Measurements from ENCODE around the gene EYA2. TPM values are rescaled to one million over a fixed set of nuclear protein-coding genes. Genes with fewer than 3 reads are reported as not detected.

The EYA2 gene
- total and polyA plus RNA-seq, 2 experiments from 2014 or later, result 0.18 TPM; not detected in 1

- whole genome bisulfite sequencing, 2 experiments (ENCODE audit: low coverage in 1 of 2, low lambda C conversion rate in 2 of 2, missing lambda C conversion rate in 2 of 2), result 76 to 78% methylated on average over 11 of the region's 11 CpGs
- H2AFZ ChIP-seq, result no peak overlapping the region
- no peaks in the 10 kb centered on the region for H3K9me2 ChIP-seq (ENCODE audit: insufficient read depth)
- H3K9ac ChIP-seq, result no peak overlapping the region
- peak; percentile 10 for DNase-seq
- H3K4me1 ChIP-seq (ENCODE audit: insufficient read depth), result 0 out of 2 replicates have a peak, but pooled peaks cover 7% of the 10 kb centered on the region
- in situ Hi-C loops (cut with MboI), result no loop called here
- no peak overlapping the region for H3K4me3 ChIP-seq
- H4K20me1 ChIP-seq (ENCODE audit: insufficient read depth), result no peaks in the 10 kb centered on the region
- no peaks in the 10 kb centered on the region for H3K27me3 ChIP-seq (replicated peaks; ENCODE audit: insufficient read depth)
- peaks cover 9% of the 10 kb centered on the region for H3F3A ChIP-seq (ENCODE audit: insufficient read depth)
- no peak overlapping the region for H3K4me2 ChIP-seq (ENCODE audit: unreplicated experiment)
- no peak for TF ChIP-seq EZH2phosphoT487 (IDR thresholded peaks at IDR 0.05; ENCODE audit: insufficient read depth, low read depth)
- TF ChIP-seq EZH2 (IDR thresholded peaks at IDR 0.05; ENCODE audit: insufficient read depth, poor library complexity, severe bottlenecking), result no peak
- H3K36me3 ChIP-seq (ENCODE audit: low read depth), result no peaks in the 10 kb centered on the region
- no peak overlapping the region for H3K27ac ChIP-seq
- H3K9me3 ChIP-seq (ENCODE audit: low read depth), result no peaks in the 10 kb centered on the region
- no peaks in the 10 kb centered on the region for H3K79me2 ChIP-seq (ENCODE audit: insufficient read depth)
These were observed 68.0 kb downstream of the EYA2 start for GRCh38 chr20:46962452-46963195.

GRCh38 chr20:46963196-46963529, 68.5 kb downstream of the EYA2 start:
- no peaks in the 10 kb centered on the region for H4K20me1 ChIP-seq (ENCODE audit: insufficient read depth)
- WGBS, 2 experiments (ENCODE audit: low coverage in 1 of 2, low lambda C conversion rate in 2 of 2, missing lambda C conversion rate in 2 of 2), result 24 to 32% methylated on average over 3 of the region's 3 CpGs
- H3K4me2 ChIP-seq (ENCODE audit: unreplicated experiment), result no peak overlapping the region
- in situ Hi-C loops (cut with MboI), result no loop called here
- H3K9me3 ChIP-seq (ENCODE audit: low read depth), result no peaks in the 10 kb centered on the region
- TF ChIP-seq EZH2 (IDR thresholded peaks at IDR 0.05; ENCODE audit: insufficient read depth, poor library complexity, severe bottlenecking) (no peak), EZH2phosphoT487 (IDR thresholded peaks at IDR 0.05; ENCODE audit: insufficient read depth, low read depth) (no peak)
- H3K9me2 ChIP-seq (ENCODE audit: insufficient read depth), result no peaks in the 10 kb centered on the region
- no peaks in the 10 kb centered on the region for H3K79me2 ChIP-seq (ENCODE audit: insufficient read depth)
- 0 out of 2 replicates have a peak, but pooled peaks cover 6% of the 10 kb centered on the region for H3K4me1 ChIP-seq (ENCODE audit: insufficient read depth)
- no peak overlapping the region for H3K9ac ChIP-seq
- H3K27ac ChIP-seq, result no peak overlapping the region
- no peaks in the 10 kb centered on the region for H3K27me3 ChIP-seq (replicated peaks; ENCODE audit: insufficient read depth)
- no peak overlapping the region for H2AFZ ChIP-seq
- H3K4me3 ChIP-seq, result no peak overlapping the region
- peaks cover 7% of the 10 kb centered on the region for H3F3A ChIP-seq (ENCODE audit: insufficient read depth)
- DNase-seq, result no peak
- H3K36me3 ChIP-seq (ENCODE audit: low read depth), result no peaks in the 10 kb centered on the region

GRCh38 chr20:46963758-46964617, 69.3 kb downstream of the EYA2 start:
- no peaks in the 10 kb centered on the region for H3K9me2 ChIP-seq (ENCODE audit: insufficient read depth)
- in situ Hi-C loops (cut with MboI), result no loop called here
- H2AFZ ChIP-seq, result no peak overlapping the region
- 71 to 81% methylated on average over 13 of the region's 13 CpGs for WGBS, 2 experiments (ENCODE audit: low coverage in 1 of 2, low lambda C conversion rate in 2 of 2, missing lambda C conversion rate in 2 of 2)
- no peak overlapping the region for H3K4me2 ChIP-seq (ENCODE audit: unreplicated experiment)
- H3K79me2 ChIP-seq (ENCODE audit: insufficient read depth), result no peaks in the 10 kb centered on the region
- H3K4me3 ChIP-seq, result no peak overlapping the region
- no peaks in the 10 kb centered on the region for H4K20me1 ChIP-seq (ENCODE audit: insufficient read depth)
- H3K27ac ChIP-seq, result no peak overlapping the region
- H3K4me1 ChIP-seq (ENCODE audit: insufficient read depth), result no peaks in the 10 kb centered on the region
- H3K9ac ChIP-seq, result no peak overlapping the region
- H3F3A ChIP-seq (ENCODE audit: insufficient read depth), result no peaks in the 10 kb centered on the region
- H3K9me3 ChIP-seq (ENCODE audit: low read depth), result no peaks in the 10 kb centered on the region
- TF ChIP-seq EZH2 (IDR thresholded peaks at IDR 0.05; ENCODE audit: insufficient read depth, poor library complexity, severe bottlenecking) (no peak), EZH2phosphoT487 (IDR thresholded peaks at IDR 0.05; ENCODE audit: insufficient read depth, low read depth) (no peak)
- H3K36me3 ChIP-seq (ENCODE audit: low read depth), result no peaks in the 10 kb centered on the region
- no peaks in the 10 kb centered on the region for H3K27me3 ChIP-seq (replicated peaks; ENCODE audit: insufficient read depth)
- DNase-seq, result no peak

GRCh38 chr20:46964618-46965455, 70.2 kb downstream of the EYA2 start:
- 79 to 84% methylated on average over 17 of the region's 17 CpGs for WGBS, 2 experiments (ENCODE audit: low coverage in 1 of 2, low lambda C conversion rate in 2 of 2, missing lambda C conversion rate in 2 of 2)
- Histone ChIP-seq H3K4me3 (no peak overlapping the region), H2AFZ (no peak overlapping the region), H3K36me3 (ENCODE audit: low read depth) (no peaks in the 10 kb centered on the region), H3K27ac (no peak overlapping the region), H3K9ac (no peak overlapping the region), H3K4me2 (ENCODE audit: unreplicated experiment) (no peak overlapping the region), H3K79me2 (ENCODE audit: insufficient read depth) (no peaks in the 10 kb centered on the region), H3K27me3 (replicated peaks; ENCODE audit: insufficient read depth) (no peaks in the 10 kb centered on the region), H3F3A (ENCODE audit: insufficient read depth) (no peaks in the 10 kb centered on the region), H3K4me1 (ENCODE audit: insufficient read depth) (no peaks in the 10 kb centered on the region), H3K9me3 (ENCODE audit: low read depth) (no peaks in the 10 kb centered on the region), H4K20me1 (ENCODE audit: insufficient read depth) (no peaks in the 10 kb centered on the region), H3K9me2 (ENCODE audit: insufficient read depth) (no peaks in the 10 kb centered on the region)
- DNase-seq, result no peak
- in situ Hi-C loops (cut with MboI), result no loop called here
- TF ChIP-seq EZH2phosphoT487 (IDR thresholded peaks at IDR 0.05; ENCODE audit: insufficient read depth, low read depth) (no peak), EZH2 (IDR thresholded peaks at IDR 0.05; ENCODE audit: insufficient read depth, poor library complexity, severe bottlenecking) (no peak)

Data from GM23248 (cell line).